Activated T-helper 2 cell treated with anti-CD3 and anti-CD28 coated beads, Interferon-gamma antibody, Interleukin-2, Interleukin-4, amounts not matched to agents 10 μg/mL and 5 μg/mL and 100 μg/mL, durations not matched to agents 14 hours and 24 hours and 36 hours (primary cell): ENCODE measurements around the gene SLAMF7. TPM values are rescaled to one million over a fixed set of nuclear protein-coding genes. Genes with fewer than 3 reads are reported as not detected.
A peak's percentile ranks its signal among the peaks of the same experiment; 100 is the strongest.
"Not testable (repeated sequence)": the region's sequence is repeated elsewhere in the genome, so short reads cannot be mapped to it uniquely, and the experiment has no call there.

Experiments
- DNase-seq: peaks from one replicate; pipeline ENCODE4 v3.0.0; 2021; ENCODE audit warnings: low spot score
- H3K27ac Mint-ChIP-seq: one replicate; pipeline ENCODE4 v1.8.0; 2021; ENCODE audit warnings: mixed read lengths
- H3K27me3 Mint-ChIP-seq: one replicate; pipeline ENCODE4 v1.8.0; 2021; ENCODE audit warnings: low read depth, mixed read lengths
- H3K36me3 Mint-ChIP-seq: one replicate; pipeline ENCODE4 v1.8.0; 2021; ENCODE audit warnings: low read depth, mixed read lengths
- H3K4me1 Mint-ChIP-seq: one replicate; pipeline ENCODE4 v1.8.0; 2021; ENCODE audit warnings: low read depth, mixed read lengths
- H3K4me3 Mint-ChIP-seq: one replicate; pipeline ENCODE4 v1.8.0; 2021; ENCODE audit warnings: low read depth, mild to moderate bottlenecking, moderate library complexity, mixed read lengths
- H3K9me3 Mint-ChIP-seq: one replicate; pipeline ENCODE4 v1.8.0; 2021; ENCODE audit warnings: mixed read lengths
- intact Hi-C: fragments of 100-400 bp; cut with micrococcal nuclease; formaldehyde crosslinking; loops from one replicate; pipeline ENCODE4 v1.15.1; 2023
- total RNA-seq: library from RNA; stranded (reverse); gene quantifications from 2 replicates; pipeline ENCODE4 v1.2.3, GENCODE V29; 2022

Gene SLAMF7
- total RNA-seq, 1 donor from 2014 or later = 5.5 TPM

- peaks cover 12% of the 10 kb centered on the region for H3K36me3 Mint-ChIP-seq
- H3K27me3 Mint-ChIP-seq = no peaks in the 10 kb centered on the region
- intact Hi-C loops = loop anchor here (5.0 to 10.0 kb wide), 2 partner anchors 56 to 404 kb away; partner anchors contain the start of genes NIT1 and PFDN2
- H3K4me3 Mint-ChIP-seq = no peak overlapping the region
- no peaks in the 10 kb centered on the region for H3K9me3 Mint-ChIP-seq
- H3K27ac Mint-ChIP-seq = no peak overlapping the region
- H3K4me1 Mint-ChIP-seq = peaks cover 29% of the 10 kb centered on the region
- no peak for DNase-seq
These were observed 27.8 kb upstream of the SLAMF7 start for GRCh38 chr1:160711276-160711601.

- intact Hi-C loops = loop anchor here (1.0 to 10.0 kb wide), 3 partner anchors 56 to 403 kb away; partner anchors contain the start of genes NIT1 and PFDN2
- H3K4me1 Mint-ChIP-seq = peaks cover 29% of the 10 kb centered on the region
- peaks cover 7% of the 10 kb centered on the region for H3K36me3 Mint-ChIP-seq
- H3K27me3 Mint-ChIP-seq = no peaks in the 10 kb centered on the region
- H3K4me3 Mint-ChIP-seq = no peak within 1 kb of the TSS
- peak; percentile 56 for DNase-seq
- no peaks in the 10 kb centered on the region for H3K9me3 Mint-ChIP-seq
- no peak within 1 kb of the TSS for H3K27ac Mint-ChIP-seq
These were observed 27.3 kb upstream of the SLAMF7 start, which contains the start of gene CD48 for GRCh38 chr1:160711602-160712311. Gene CD48, minus strand, starts transcription at chr1:160711822. Its CDS starts 59 bp downstream, at chr1:160711763.

GRCh38 chr1:160712525-160713080 lies 26.4 kb upstream of the SLAMF7 start:
- intact Hi-C loops = loop anchor here (1.0 to 10.0 kb wide), 3 partner anchors 55 to 402 kb away; partner anchors contain the start of genes NIT1 and PFDN2
- H3K27me3 Mint-ChIP-seq, H3K36me3 Mint-ChIP-seq, H3K9me3 Mint-ChIP-seq, H3K27ac Mint-ChIP-seq, H3K4me3 Mint-ChIP-seq: not testable (repeated sequence)
- peak; percentile 38 for DNase-seq
- H3K4me1 Mint-ChIP-seq = peaks cover 38% of the 10 kb centered on the region

- DNase-seq = no peak
- Mint-ChIP-seq H3K4me3 (no peak overlapping the region), H3K4me1 (peaks cover 40% of the 10 kb centered on the region), H3K27me3 (no peaks in the 10 kb centered on the region), H3K9me3 (no peaks in the 10 kb centered on the region), H3K27ac (no peak overlapping the region), H3K36me3 (peaks cover 7% of the 10 kb centered on the region)
- intact Hi-C loops = loop anchor here (5.0 to 10.0 kb wide), 2 partner anchors 54 to 402 kb away; partner anchors contain the start of genes NIT1 and PFDN2
These were observed 25.9 kb upstream of the SLAMF7 start for GRCh38 chr1:160713161-160713560.

GRCh38 chr1:160714034-160714648 lies 24.9 kb upstream of the SLAMF7 start:
- H3K4me3 Mint-ChIP-seq, H3K36me3 Mint-ChIP-seq, DNase-seq, H3K9me3 Mint-ChIP-seq, H3K27me3 Mint-ChIP-seq, H3K27ac Mint-ChIP-seq: not testable (repeated sequence)
- intact Hi-C loops = loop anchor here (5.0 to 10.0 kb wide), 2 partner anchors 53 to 401 kb away; partner anchors contain the start of genes NIT1 and PFDN2
- peaks cover 43% of the 10 kb centered on the region for H3K4me1 Mint-ChIP-seq

- Mint-ChIP-seq H3K4me3 (no peak overlapping the region), H3K9me3 (no peaks in the 10 kb centered on the region), H3K36me3 (peaks cover 2% of the 10 kb centered on the region), H3K4me1 (peaks cover 44% of the 10 kb centered on the region), H3K27me3 (no peaks in the 10 kb centered on the region), H3K27ac (no peak overlapping the region)
- DNase-seq = no peak
- intact Hi-C loops = loop anchor here (10.0 kb wide), 1 partner anchor 399 kb away; the partner anchor contains the start of genes NIT1 and PFDN2
These were observed 23.0 kb upstream of the SLAMF7 start for GRCh38 chr1:160716013-160716412.

- Mint-ChIP-seq H3K4me1 (peaks cover 40% of the 10 kb centered on the region), H3K9me3 (no peaks in the 10 kb centered on the region), H3K27me3 (no peaks in the 10 kb centered on the region), H3K36me3 (no peaks in the 10 kb centered on the region), H3K27ac (no peak overlapping the region), H3K4me3 (no peak overlapping the region)
- no peak for DNase-seq
- intact Hi-C loops = loop anchor here (1.0 to 10.0 kb wide), 2 partner anchors 9 to 397 kb away; partner anchors contain the start of genes NIT1 and PFDN2
These were observed 21.7 kb upstream of the SLAMF7 start for GRCh38 chr1:160717306-160717705.

- no peak overlapping the region for H3K27ac Mint-ChIP-seq
- no peaks in the 10 kb centered on the region for H3K27me3 Mint-ChIP-seq
- no peaks in the 10 kb centered on the region for H3K9me3 Mint-ChIP-seq
- no peaks in the 10 kb centered on the region for H3K36me3 Mint-ChIP-seq
- peaks cover 41% of the 10 kb centered on the region for H3K4me1 Mint-ChIP-seq
- DNase-seq = no peak
- no peak overlapping the region for H3K4me3 Mint-ChIP-seq
- intact Hi-C loops = loop anchor here (10.0 kb wide), 1 partner anchor 397 kb away; the partner anchor contains the start of genes NIT1 and PFDN2
These were observed 20.8 kb upstream of the SLAMF7 start for GRCh38 chr1:160718210-160718609.

GRCh38 chr1:160720356-160721085 lies 18.5 kb upstream of the SLAMF7 start:
- Mint-ChIP-seq H3K4me1 (peaks cover 52% of the 10 kb centered on the region), H3K27ac (no peak overlapping the region), H3K4me3 (no peak overlapping the region), H3K9me3 (no peaks in the 10 kb centered on the region), H3K36me3 (no peaks in the 10 kb centered on the region), H3K27me3 (no peaks in the 10 kb centered on the region)
- DNase-seq = no peak
- intact Hi-C loops = no loop called here

- H3K27ac Mint-ChIP-seq = no peak overlapping the region
- H3K36me3 Mint-ChIP-seq = no peaks in the 10 kb centered on the region
- no peaks in the 10 kb centered on the region for H3K9me3 Mint-ChIP-seq
- peaks cover 50% of the 10 kb centered on the region for H3K4me1 Mint-ChIP-seq
- intact Hi-C loops = no loop called here
- no peaks in the 10 kb centered on the region for H3K27me3 Mint-ChIP-seq
- no peak overlapping the region for H3K4me3 Mint-ChIP-seq
- DNase-seq = no peak
These were observed 17.6 kb upstream of the SLAMF7 start for GRCh38 chr1:160721473-160721872.

- Mint-ChIP-seq H3K36me3 (no peaks in the 10 kb centered on the region), H3K27me3 (no peaks in the 10 kb centered on the region), H3K27ac (no peak overlapping the region), H3K4me1 (peaks cover 37% of the 10 kb centered on the region), H3K9me3 (no peaks in the 10 kb centered on the region), H3K4me3 (no peak overlapping the region)
- intact Hi-C loops = no loop called here
- no peak for DNase-seq
These were observed 16.3 kb upstream of the SLAMF7 start for GRCh38 chr1:160722726-160723125.

- Mint-ChIP-seq H3K27ac (no peak overlapping the region), H3K4me3 (no peak overlapping the region), H3K36me3 (no peaks in the 10 kb centered on the region), H3K27me3 (no peaks in the 10 kb centered on the region), H3K9me3 (no peaks in the 10 kb centered on the region), H3K4me1 (peaks cover 36% of the 10 kb centered on the region)
- DNase-seq = no peak
- intact Hi-C loops = no loop called here
These were observed 15.7 kb upstream of the SLAMF7 start for GRCh38 chr1:160723332-160723731.
